HG03521 (cell line): Measurements from ENCODE around the gene PRKCA.

Experiments
- ATAC-seq: cut with Tn5 transposase; IDR thresholded peaks from one replicate; pipeline ENCODE4 v1.9.1; 2021; ENCODE audit warnings: mild to moderate bottlenecking, moderate library complexity; ENCODE audit not compliant: unreplicated experiment

The PRKCA gene

GRCh38 chr17:66670206-66670605, 367.8 kb downstream of the PRKCA start:
- ATAC-seq: no peak

- no peak for ATAC-seq
Observed at GRCh38 chr17:66671156-66671555, 368.7 kb downstream of the PRKCA start.

- ATAC-seq: no peak
Observed at GRCh38 chr17:66673668-66674276, 371.4 kb downstream of the PRKCA start.

- ATAC-seq: no peak
Observed at GRCh38 chr17:66675273-66675990, 373.0 kb downstream of the PRKCA start.

GRCh38 chr17:66675991-66676371, 373.6 kb downstream of the PRKCA start:
- ATAC-seq: no peak

- no peak for ATAC-seq
Observed at GRCh38 chr17:66676421-66676820, 374.0 kb downstream of the PRKCA start.

GRCh38 chr17:66677201-66677981, 375.0 kb downstream of the PRKCA start:
- ATAC-seq: no peak

GRCh38 chr17:66678061-66678460, 375.6 kb downstream of the PRKCA start:
- no peak for ATAC-seq

GRCh38 chr17:66678827-66679226, 376.4 kb downstream of the PRKCA start:
- ATAC-seq: no peak

GRCh38 chr17:66679631-66680517, 377.5 kb downstream of the PRKCA start:
- peak; percentile 58 for ATAC-seq

- ATAC-seq: no peak
Observed at GRCh38 chr17:66682283-66682682, 379.9 kb downstream of the PRKCA start.

GRCh38 chr17:66684261-66684660, 381.8 kb downstream of the PRKCA start:
- no peak for ATAC-seq

- no peak for ATAC-seq
Observed at GRCh38 chr17:66684731-66685130, 382.3 kb downstream of the PRKCA start.

- no peak for ATAC-seq
Observed at GRCh38 chr17:66686601-66687000, 384.2 kb downstream of the PRKCA start.

GRCh38 chr17:66687570-66688284, 385.3 kb downstream of the PRKCA start:
- no peak for ATAC-seq

- no peak for ATAC-seq
Observed at GRCh38 chr17:66689221-66689620, 386.8 kb downstream of the PRKCA start.

- ATAC-seq: no peak
Observed at GRCh38 chr17:66690166-66690565, 387.8 kb downstream of the PRKCA start.

- no peak for ATAC-seq
Observed at GRCh38 chr17:66691644-66692420, 389.4 kb downstream of the PRKCA start.

- ATAC-seq: no peak
Observed at GRCh38 chr17:66692421-66692690, 389.9 kb downstream of the PRKCA start.

- ATAC-seq: no peak
Observed at GRCh38 chr17:66695098-66695497, 392.7 kb downstream of the PRKCA start.
